GM10266 (cell line): ENCODE results near the gene SEMA3D.

Source experiments
- DNase-seq: peaks from one replicate; pipeline ENCODE4 v3.0.0; 2012; ENCODE audit errors: extremely low spot score
- TF ChIP-seq, protein P1 (sequence below): IDR thresholded peaks from 2 replicates; pipeline ENCODE4 v1.5.1; 2012; ENCODE audit warnings: mild to moderate bottlenecking, low read depth; ENCODE audit not compliant: control insufficient read depth, insufficient read depth; ENCODE audit errors: missing control alignments

Gene SEMA3D

DNA sequence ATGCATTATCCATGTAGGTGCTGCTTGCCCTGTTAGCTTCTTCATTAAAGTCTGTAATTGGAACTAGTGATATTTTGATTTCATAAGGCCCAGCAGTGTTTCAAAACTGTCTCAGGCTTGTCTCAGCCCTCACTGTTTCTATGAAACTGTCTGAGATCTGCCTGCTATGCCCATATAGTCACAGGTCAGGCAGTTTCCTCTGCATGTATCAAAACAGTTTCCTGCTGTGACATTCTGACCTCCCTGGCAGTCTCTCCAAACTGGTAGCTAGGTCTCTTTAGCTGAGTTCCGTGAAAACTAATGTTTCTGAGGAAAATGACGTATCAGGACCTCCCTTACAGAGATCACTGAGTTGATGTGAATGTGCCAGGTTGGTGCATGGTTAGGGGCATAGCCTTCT lies 18.9 kb upstream of the SEMA3D start:
- DNase-seq, result no peak
- TF ChIP-seq, protein P1, sequence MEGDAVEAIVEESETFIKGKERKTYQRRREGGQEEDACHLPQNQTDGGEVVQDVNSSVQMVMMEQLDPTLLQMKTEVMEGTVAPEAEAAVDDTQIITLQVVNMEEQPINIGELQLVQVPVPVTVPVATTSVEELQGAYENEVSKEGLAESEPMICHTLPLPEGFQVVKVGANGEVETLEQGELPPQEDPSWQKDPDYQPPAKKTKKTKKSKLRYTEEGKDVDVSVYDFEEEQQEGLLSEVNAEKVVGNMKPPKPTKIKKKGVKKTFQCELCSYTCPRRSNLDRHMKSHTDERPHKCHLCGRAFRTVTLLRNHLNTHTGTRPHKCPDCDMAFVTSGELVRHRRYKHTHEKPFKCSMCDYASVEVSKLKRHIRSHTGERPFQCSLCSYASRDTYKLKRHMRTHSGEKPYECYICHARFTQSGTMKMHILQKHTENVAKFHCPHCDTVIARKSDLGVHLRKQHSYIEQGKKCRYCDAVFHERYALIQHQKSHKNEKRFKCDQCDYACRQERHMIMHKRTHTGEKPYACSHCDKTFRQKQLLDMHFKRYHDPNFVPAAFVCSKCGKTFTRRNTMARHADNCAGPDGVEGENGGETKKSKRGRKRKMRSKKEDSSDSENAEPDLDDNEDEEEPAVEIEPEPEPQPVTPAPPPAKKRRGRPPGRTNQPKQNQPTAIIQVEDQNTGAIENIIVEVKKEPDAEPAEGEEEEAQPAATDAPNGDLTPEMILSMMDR, result no peak

DNA sequence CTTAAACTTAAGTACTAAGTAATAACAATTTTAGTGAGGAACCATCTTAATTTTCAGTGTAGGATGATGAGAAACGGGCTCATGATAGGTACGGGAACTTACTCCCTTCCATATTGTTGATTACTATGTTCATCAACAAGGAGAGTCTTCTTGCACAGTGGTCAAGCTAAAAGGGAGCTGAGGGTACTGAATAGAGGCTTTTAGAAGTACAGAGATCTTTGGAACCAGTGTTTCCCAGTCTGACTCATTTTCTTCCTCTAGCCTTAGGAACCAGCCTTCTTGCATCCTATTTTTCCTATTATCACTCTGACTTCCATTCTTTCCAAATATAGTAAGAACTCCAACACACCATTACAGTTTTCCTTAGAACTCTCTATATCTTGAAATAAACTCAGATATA lies 17.6 kb upstream of the SEMA3D start:
- no peak for DNase-seq
- TF ChIP-seq, protein P1, result no peak

DNA sequence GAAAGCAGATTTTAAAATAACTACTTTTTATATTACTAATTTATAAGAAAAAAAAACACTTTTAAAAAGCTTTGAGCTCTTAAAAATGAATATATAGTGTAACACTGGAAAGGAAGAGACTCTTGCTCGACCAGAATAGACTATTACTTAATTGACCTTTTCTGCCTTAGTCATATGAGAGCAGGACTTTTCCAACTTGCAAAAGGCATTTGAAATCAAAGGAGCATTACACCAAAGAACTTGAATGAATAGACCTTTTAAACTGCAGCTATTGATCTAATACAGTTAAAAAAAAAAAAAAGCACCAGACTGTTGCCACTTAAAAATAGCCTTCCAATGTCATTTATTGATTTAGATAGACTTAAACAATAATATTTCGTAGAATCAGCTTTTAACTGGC lies 17.2 kb upstream of the SEMA3D start:
- TF ChIP-seq, protein P1, result no peak

DNA sequence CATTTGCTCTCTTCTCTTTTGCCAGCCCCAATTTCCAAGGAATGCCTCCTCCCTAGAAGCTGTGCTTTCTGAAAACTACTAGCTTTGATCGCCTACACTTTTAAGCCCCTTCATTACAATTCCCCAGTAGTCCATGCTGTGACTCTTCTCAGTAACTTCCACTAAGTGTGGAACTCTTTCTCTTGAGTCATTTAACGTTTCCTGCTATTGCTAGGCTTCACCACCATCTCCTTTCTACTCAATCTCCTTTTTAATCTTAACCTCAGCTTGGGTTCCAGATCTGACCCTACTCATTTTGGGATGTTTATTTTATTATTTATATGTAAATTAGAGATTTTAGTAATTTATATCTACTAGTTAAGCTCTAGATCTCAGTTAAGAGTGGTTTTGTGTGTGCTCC lies 14.4 kb upstream of the SEMA3D start:
- no peak for DNase-seq
- TF ChIP-seq, protein P1, result no peak

More for the DNA sequence above, 17.2 kb upstream of the SEMA3D start:
- no peak for DNase-seq

DNA sequence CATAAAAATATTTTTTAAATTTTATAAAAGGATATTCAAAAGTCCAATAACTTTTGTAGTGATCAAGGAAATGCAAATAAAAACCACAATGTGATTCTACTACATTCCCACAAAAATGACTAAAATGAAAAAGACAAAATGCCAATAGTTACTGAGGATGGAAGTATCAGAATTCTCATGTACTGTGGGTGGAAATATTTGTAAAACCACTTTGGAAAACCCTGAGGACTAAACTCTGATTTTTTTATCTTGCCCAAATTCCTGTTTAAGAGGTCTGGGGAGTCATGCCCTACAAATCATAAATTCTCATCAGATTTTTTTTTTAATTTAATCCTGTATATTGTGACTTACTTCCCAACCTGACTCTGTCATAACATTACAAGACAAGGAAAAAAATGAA lies 9.8 kb upstream of the SEMA3D start:
- TF ChIP-seq, protein P1, result no peak
- DNase-seq, result no peak

DNA sequence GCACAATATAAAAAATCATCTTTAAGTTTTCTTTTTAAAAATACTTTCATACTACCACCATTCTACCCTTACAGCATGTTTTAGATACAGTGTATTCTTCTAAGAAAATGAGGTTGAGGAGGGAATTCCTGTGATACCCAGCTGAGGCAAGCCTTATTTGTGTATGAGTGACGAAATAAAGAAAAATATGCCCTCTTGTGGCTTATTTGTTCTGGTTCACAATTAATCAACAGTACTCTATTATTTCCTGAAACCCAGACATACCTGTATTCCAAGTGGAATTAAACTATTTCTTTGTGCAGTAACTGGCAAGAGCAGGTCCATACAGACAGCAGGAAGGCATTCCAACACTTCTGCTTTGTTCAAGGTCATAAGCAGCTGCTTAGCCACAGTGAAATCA lies 4.5 kb upstream of the SEMA3D start:
- DNase-seq, result no peak
- TF ChIP-seq, protein P1, result peak; percentile 7

DNA sequence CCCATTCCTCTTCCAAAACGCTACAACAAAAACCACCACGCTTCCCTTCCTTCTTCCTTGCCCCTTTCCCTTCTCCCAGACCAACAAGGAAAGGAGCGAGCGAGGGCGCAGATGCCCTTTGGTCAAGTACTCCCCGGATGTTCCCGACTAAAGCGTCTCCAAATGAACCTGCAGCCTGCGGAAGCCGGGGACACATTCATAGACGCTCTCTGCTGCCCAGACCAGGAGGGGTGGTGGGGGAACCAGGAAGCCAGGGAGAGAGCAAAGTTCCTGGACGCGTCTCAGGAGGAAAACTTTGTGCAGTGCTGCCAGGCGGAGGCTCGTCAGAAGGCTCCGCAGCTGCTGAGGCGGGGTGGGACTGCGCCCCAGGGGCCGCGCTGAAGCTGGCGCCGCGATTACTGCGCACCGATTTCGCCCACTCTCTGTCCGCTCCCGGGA lies 754 bp downstream of the SEMA3D start:
- TF ChIP-seq, protein P1, result no peak
- DNase-seq, result no peak
